WTC11 (cell line): Measurements from ENCODE around the gene RPLP1. TPM values are rescaled to one million over a fixed set of nuclear protein-coding genes. Genes with fewer than 3 reads are reported as not detected.

Experiments used
- ATAC-seq: fragments of 200-7000 bp; cut with Tn5 transposase; 2 replicates; pipeline ENCODE4 v1.10.0; 2021; ENCODE audit warnings: mild to moderate bottlenecking, moderate library complexity
- CTCF ChIA-PET: fragments of 300-600 bp; sonication (Branson Sonifier 250); formaldehyde crosslinking; loops from one replicate; lab custom pipeline; 2021; ENCODE audit warnings: antibody characterized with exemption; lab: Charles Lee
- POLR2A ChIA-PET: fragments of 350-600 bp; sonication (Branson Sonifier 250); formaldehyde crosslinking; loops from one replicate; lab custom pipeline; 2021; ENCODE audit warnings: antibody characterized with exemption; lab: Charles Lee
- DNase-seq: peaks from one replicate; pipeline ENCODE4 v3.0.0; 2021; ENCODE audit warnings: low spot score
- H3K27ac Mint-ChIP-seq: 2 replicates; pipeline ENCODE4 v1.8.0; 2021; ENCODE audit warnings: mixed read lengths
- H3K27me3 Mint-ChIP-seq: 2 replicates; pipeline ENCODE4 v1.8.0; 2021; ENCODE audit warnings: low read depth, mild to moderate bottlenecking, moderate library complexity, mixed read lengths
- H3K36me3 Mint-ChIP-seq: 2 replicates; pipeline ENCODE4 v1.8.0; 2021; ENCODE audit warnings: mixed read lengths
- H3K4me1 Mint-ChIP-seq: 2 replicates; pipeline ENCODE4 v1.8.0; 2022; ENCODE audit warnings: mixed read lengths
- H3K4me3 Mint-ChIP-seq: 2 replicates; pipeline ENCODE4 v1.8.0; 2021; ENCODE audit warnings: mild to moderate bottlenecking, moderate library complexity, mixed read lengths
- H3K9me3 Mint-ChIP-seq: 2 replicates; pipeline ENCODE4 v1.8.0; 2021; ENCODE audit warnings: mixed read lengths
- ATF1 ChIP-seq: sonication (generic); formaldehyde crosslinking; IDR thresholded peaks from 2 replicates; pipeline ENCODE4 v1.8.1; 2023; ENCODE audit warnings: mild to moderate bottlenecking, moderate library complexity, missing genetic modification reagents
- CREB1 ChIP-seq: sonication (generic); formaldehyde crosslinking; IDR thresholded peaks from 2 replicates; pipeline ENCODE4 v1.8.0; 2023; ENCODE audit warnings: mild to moderate bottlenecking, missing genetic modification reagents
- E2F4 ChIP-seq: sonication (generic); formaldehyde crosslinking; IDR thresholded peaks from 2 replicates; pipeline ENCODE4 v1.8.1; 2022; ENCODE audit warnings: low read depth, mild to moderate bottlenecking, moderate library complexity, missing genetic modification reagents, borderline replicate concordance
- ERG ChIP-seq: fragments of 250-450 bp; sonication (Bioruptor Pico); IDR thresholded peaks from 2 replicates; pipeline ENCODE4 v1.8.0; 2021; ENCODE audit warnings: mild to moderate bottlenecking
- FOXP1 ChIP-seq: sonication (generic); formaldehyde crosslinking; IDR thresholded peaks from 2 replicates; pipeline ENCODE4 v1.8.0; 2022; ENCODE audit warnings: missing genetic modification reagents, mild to moderate bottlenecking, moderate library complexity, borderline replicate concordance
- GABPB1 ChIP-seq: sonication (generic); formaldehyde crosslinking; IDR thresholded peaks from 2 replicates; pipeline ENCODE4 v1.8.1; 2023; ENCODE audit warnings: mild to moderate bottlenecking, missing genetic modification reagents
- GTF2I ChIP-seq: fragments of 250-450 bp; sonication (Bioruptor Pico); conservative IDR thresholded peaks from 2 replicates; pipeline ENCODE4 v1.4.0; 2021; ENCODE audit warnings: mild to moderate bottlenecking
- HMGA2 ChIP-seq: fragments of 250-450 bp; sonication (Bioruptor Pico); IDR thresholded peaks from 2 replicates; pipeline ENCODE4 v1.4.0; 2021; ENCODE audit warnings: mild to moderate bottlenecking, moderate library complexity
- NFYB ChIP-seq: sonication (generic); formaldehyde crosslinking; conservative IDR thresholded peaks from 2 replicates; pipeline ENCODE4 v1.8.0; 2022; ENCODE audit warnings: low read depth, missing genetic modification reagents
- NR3C1 ChIP-seq: sonication (generic); formaldehyde crosslinking; conservative IDR thresholded peaks from 2 replicates; pipeline ENCODE4 v1.8.1; 2023; ENCODE audit warnings: low read depth, mild to moderate bottlenecking, missing genetic modification reagents
- PRDM15 ChIP-seq: sonication (generic); formaldehyde crosslinking; IDR thresholded peaks from 2 replicates; pipeline ENCODE4 v1.8.0; 2022; ENCODE audit warnings: missing genetic modification reagents
- PRRX2 ChIP-seq: fragments of 250-450 bp; sonication (Bioruptor Pico); IDR thresholded peaks from 2 replicates; pipeline ENCODE4 v1.8.0; 2021; ENCODE audit warnings: mild to moderate bottlenecking
- SP1 ChIP-seq: sonication (generic); formaldehyde crosslinking; conservative IDR thresholded peaks from 2 replicates; pipeline ENCODE4 v1.8.1; 2022; ENCODE audit warnings: missing genetic modification reagents
- ZNF121 ChIP-seq: sonication (generic); formaldehyde crosslinking; IDR thresholded peaks from 2 replicates; pipeline ENCODE4 v1.8.0; 2023; ENCODE audit warnings: missing genetic modification reagents
- ZNF138 ChIP-seq: sonication (generic); formaldehyde crosslinking; conservative IDR thresholded peaks from 2 replicates; pipeline ENCODE4 v1.8.1; 2022; ENCODE audit warnings: mild to moderate bottlenecking, moderate library complexity, missing genetic modification reagents
- ZNF219 ChIP-seq: sonication (generic); formaldehyde crosslinking; IDR thresholded peaks from 2 replicates; pipeline ENCODE4 v1.8.0; 2023; ENCODE audit warnings: missing genetic modification reagents, mild to moderate bottlenecking, borderline replicate concordance
- ZNF281 ChIP-seq: sonication (generic); formaldehyde crosslinking; IDR thresholded peaks from 2 replicates; pipeline ENCODE4 v1.8.0; 2023; ENCODE audit warnings: mild to moderate bottlenecking, missing genetic modification reagents
- ZNF317 ChIP-seq: sonication (generic); formaldehyde crosslinking; IDR thresholded peaks from 2 replicates; pipeline ENCODE4 v1.8.1; 2023; ENCODE audit warnings: low read depth, mild to moderate bottlenecking, moderate library complexity, missing genetic modification reagents, borderline replicate concordance
- total RNA-seq: library from RNA; stranded (reverse); gene quantifications from 3 replicates; pipeline ENCODE4 v1.2.3, GENCODE V29; 2021
- TF ChIP-seq, protein P1 (sequence below): fragments of 250-450 bp; sonication (Bioruptor Pico); IDR thresholded peaks from 2 replicates; pipeline ENCODE4 v1.9.0; 2021; ENCODE audit warnings: mild to moderate bottlenecking
- TF ChIP-seq, protein P2 (sequence below): sonication (generic); formaldehyde crosslinking; IDR thresholded peaks from 2 replicates; pipeline ENCODE4 v1.8.1; 2022; ENCODE audit warnings: missing genetic modification reagents, borderline replicate concordance
- TF ChIP-seq, protein P3 (sequence below): sonication (generic); formaldehyde crosslinking; IDR thresholded peaks from 2 replicates; pipeline ENCODE4 v1.8.1; 2023; ENCODE audit warnings: mild to moderate bottlenecking, missing genetic modification reagents, borderline replicate concordance

RPLP1 gene
- total RNA-seq, 1 experiment from 2014 or later, result 2,441 TPM

DNA sequence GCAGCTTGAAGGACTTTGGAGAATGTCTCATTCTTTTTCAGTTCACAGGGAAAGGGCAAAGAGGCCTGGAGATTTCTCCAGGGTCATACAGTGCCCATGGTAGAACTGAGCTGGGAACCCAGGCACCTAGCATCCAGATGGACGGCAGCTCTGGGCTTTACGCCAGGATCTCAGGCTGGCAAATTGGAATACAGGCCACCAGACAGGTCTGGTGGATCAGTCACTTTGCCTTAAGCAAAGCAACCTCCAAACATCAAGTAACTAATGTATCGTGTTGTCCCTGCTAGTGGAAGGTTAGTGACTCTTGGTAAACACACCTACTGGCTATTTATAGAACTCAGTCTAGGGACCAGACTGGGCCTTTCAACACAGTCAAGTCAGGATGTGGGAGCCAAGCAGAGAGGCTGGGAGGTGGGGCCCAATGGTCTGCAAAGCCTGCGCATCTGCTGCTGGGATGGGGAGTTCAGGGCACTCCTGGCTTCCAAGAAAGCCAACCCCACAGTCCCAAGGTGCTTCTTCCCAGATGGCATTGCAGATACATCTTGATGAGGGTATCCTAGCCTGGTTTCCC lies 30.2 kb downstream of the RPLP1 start:
- no peak for TF ChIP-seq GTF2I (CRISPR knock-in tag)
- no peak for TF ChIP-seq ZNF317 (CRISPR knock-in tag)
- TF ChIP-seq FOXP1 (CRISPR knock-in tag), result no peak
- TF ChIP-seq E2F4 (CRISPR knock-in tag), result no peak
- TF ChIP-seq ZNF138 (CRISPR knock-in tag), result no peak
- no peak for TF ChIP-seq PRDM15 (CRISPR knock-in tag)
- TF ChIP-seq ATF1 (CRISPR knock-in tag), result no peak
- TF ChIP-seq SP1 (CRISPR knock-in tag), result no peak
- no peak for TF ChIP-seq CREB1 (CRISPR knock-in tag)
- no peak for TF ChIP-seq ZNF281
- TF ChIP-seq NR3C1 (CRISPR knock-in tag), result no peak
- TF ChIP-seq ZNF121 (CRISPR knock-in tag), result no peak
- TF ChIP-seq HMGA2 (CRISPR knock-in tag), result no peak
- no peak for TF ChIP-seq GABPB1 (CRISPR knock-in tag)
- H3K9me3 Mint-ChIP-seq, result peaks cover 32% of the 10 kb centered on the region
- ChIA-PET CTCF (no interaction called here), POLR2A (no interaction called here)
- no peak overlapping the region for H3K27ac Mint-ChIP-seq
- ATAC-seq (no peak), DNase-seq (no peak)
- no peak overlapping the region for H3K4me3 Mint-ChIP-seq
- no peaks in the 10 kb centered on the region; the same call in 1 of the 2 replicates for H3K27me3 Mint-ChIP-seq
- peaks cover 9% of the 10 kb centered on the region for H3K36me3 Mint-ChIP-seq
- no peaks in the 10 kb centered on the region for H3K4me1 Mint-ChIP-seq

GRCh38 chr15:69484837-69485236 lies 32.2 kb downstream of the RPLP1 start:
- ChIA-PET POLR2A (no interaction called here), CTCF (interaction anchor here (1.2 to 1.5 kb wide), 3 partner anchors 9 to 91 kb away, joined by 3 read pairs; no protein-coding TSS in a partner anchor)
- Mint-ChIP-seq H3K27ac (no peak overlapping the region), H3K9me3 (peaks cover 26% of the 10 kb centered on the region), H3K27me3 (no peaks in the 10 kb centered on the region; the same call in 1 of the 2 replicates), H3K4me1 (no peaks in the 10 kb centered on the region), H3K36me3 (peaks cover 5% of the 10 kb centered on the region), H3K4me3 (no peak overlapping the region)
- no peak for ATAC-seq
- no peak for DNase-seq
- TF ChIP-seq ZNF219 (no peak), GABPB1 (CRISPR knock-in tag) (no peak), PRRX2 (CRISPR knock-in tag) (no peak), NFYB (no peak), ERG (CRISPR knock-in tag) (no peak)
- TF ChIP-seq, protein P1, sequence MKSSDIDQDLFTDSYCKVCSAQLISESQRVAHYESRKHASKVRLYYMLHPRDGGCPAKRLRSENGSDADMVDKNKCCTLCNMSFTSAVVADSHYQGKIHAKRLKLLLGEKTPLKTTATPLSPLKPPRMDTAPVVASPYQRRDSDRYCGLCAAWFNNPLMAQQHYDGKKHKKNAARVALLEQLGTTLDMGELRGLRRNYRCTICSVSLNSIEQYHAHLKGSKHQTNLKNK, result no peak
- TF ChIP-seq, protein P2, sequence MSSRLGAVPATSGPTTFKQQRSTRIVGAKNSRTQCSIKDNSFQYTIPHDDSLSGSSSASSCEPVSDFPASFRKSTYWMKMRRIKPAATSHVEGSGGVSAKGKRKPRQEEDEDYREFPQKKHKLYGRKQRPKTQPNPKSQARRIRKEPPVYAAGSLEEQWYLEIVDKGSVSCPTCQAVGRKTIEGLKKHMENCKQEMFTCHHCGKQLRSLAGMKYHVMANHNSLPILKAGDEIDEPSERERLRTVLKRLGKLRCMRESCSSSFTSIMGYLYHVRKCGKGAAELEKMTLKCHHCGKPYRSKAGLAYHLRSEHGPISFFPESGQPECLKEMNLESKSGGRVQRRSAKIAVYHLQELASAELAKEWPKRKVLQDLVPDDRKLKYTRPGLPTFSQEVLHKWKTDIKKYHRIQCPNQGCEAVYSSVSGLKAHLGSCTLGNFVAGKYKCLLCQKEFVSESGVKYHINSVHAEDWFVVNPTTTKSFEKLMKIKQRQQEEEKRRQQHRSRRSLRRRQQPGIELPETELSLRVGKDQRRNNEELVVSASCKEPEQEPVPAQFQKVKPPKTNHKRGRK, result no peak
- TF ChIP-seq, protein P3, sequence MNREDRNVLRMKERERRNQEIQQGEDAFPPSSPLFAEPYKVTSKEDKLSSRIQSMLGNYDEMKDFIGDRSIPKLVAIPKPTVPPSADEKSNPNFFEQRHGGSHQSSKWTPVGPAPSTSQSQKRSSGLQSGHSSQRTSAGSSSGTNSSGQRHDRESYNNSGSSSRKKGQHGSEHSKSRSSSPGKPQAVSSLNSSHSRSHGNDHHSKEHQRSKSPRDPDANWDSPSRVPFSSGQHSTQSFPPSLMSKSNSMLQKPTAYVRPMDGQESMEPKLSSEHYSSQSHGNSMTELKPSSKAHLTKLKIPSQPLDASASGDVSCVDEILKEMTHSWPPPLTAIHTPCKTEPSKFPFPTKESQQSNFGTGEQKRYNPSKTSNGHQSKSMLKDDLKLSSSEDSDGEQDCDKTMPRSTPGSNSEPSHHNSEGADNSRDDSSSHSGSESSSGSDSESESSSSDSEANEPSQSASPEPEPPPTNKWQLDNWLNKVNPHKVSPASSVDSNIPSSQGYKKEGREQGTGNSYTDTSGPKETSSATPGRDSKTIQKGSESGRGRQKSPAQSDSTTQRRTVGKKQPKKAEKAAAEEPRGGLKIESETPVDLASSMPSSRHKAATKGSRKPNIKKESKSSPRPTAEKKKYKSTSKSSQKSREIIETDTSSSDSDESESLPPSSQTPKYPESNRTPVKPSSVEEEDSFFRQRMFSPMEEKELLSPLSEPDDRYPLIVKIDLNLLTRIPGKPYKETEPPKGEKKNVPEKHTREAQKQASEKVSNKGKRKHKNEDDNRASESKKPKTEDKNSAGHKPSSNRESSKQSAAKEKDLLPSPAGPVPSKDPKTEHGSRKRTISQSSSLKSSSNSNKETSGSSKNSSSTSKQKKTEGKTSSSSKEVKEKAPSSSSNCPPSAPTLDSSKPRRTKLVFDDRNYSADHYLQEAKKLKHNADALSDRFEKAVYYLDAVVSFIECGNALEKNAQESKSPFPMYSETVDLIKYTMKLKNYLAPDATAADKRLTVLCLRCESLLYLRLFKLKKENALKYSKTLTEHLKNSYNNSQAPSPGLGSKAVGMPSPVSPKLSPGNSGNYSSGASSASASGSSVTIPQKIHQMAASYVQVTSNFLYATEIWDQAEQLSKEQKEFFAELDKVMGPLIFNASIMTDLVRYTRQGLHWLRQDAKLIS, result no peak
